Progenitor cell of endocrine pancreas (in vitro differentiated cells): Measurements from ENCODE around the gene L3MBTL4. TPM values are rescaled to one million over a fixed set of nuclear protein-coding genes. Genes with fewer than 3 reads are reported as not detected.

ENCODE experiments used
- DNase-seq: peaks from one replicate; pipeline ENCODE4 v3.0.0; 2021; ENCODE audit warnings: low spot score; ENCODE audit not compliant: unreplicated experiment
- H3K27ac Mint-ChIP-seq: 2 replicates; pipeline ENCODE4 v1.8.0; 2021; ENCODE audit warnings: mild to moderate bottlenecking, moderate library complexity, mixed read lengths
- H3K27me3 Mint-ChIP-seq: 2 replicates; pipeline ENCODE4 v1.8.0; 2021; ENCODE audit warnings: mixed read lengths
- H3K36me3 Mint-ChIP-seq: 2 replicates; pipeline ENCODE4 v1.8.0; 2022; ENCODE audit warnings: mixed read lengths; ENCODE audit not compliant: insufficient read depth
- H3K4me1 Mint-ChIP-seq: 2 replicates; pipeline ENCODE4 v1.8.0; 2021; ENCODE audit warnings: low read depth, mixed read lengths
- H3K4me3 Mint-ChIP-seq: 2 replicates; pipeline ENCODE4 v1.8.0; 2021; ENCODE audit warnings: low read depth, mild to moderate bottlenecking, moderate library complexity, mixed read lengths
- H3K9me3 Mint-ChIP-seq: 2 replicates; pipeline ENCODE4 v1.8.0; 2021; ENCODE audit warnings: low read depth, mixed read lengths
- total RNA-seq: library from RNA; stranded (reverse); gene quantifications from 2 replicates; pipeline ENCODE4 v1.2.1, GENCODE V29; 2021
- TF ChIP-seq, protein P1 (sequence below): fragments of 200-600 bp; sonication (generic); IDR thresholded peaks from one replicate; pipeline ENCODE4 v1.5.0; 2021; ENCODE audit warnings: antibody characterized with exemption, mild to moderate bottlenecking; ENCODE audit not compliant: unreplicated experiment

Gene L3MBTL4
- total RNA-seq, 1 donor from 2014 or later = 8.0 TPM

DNA sequence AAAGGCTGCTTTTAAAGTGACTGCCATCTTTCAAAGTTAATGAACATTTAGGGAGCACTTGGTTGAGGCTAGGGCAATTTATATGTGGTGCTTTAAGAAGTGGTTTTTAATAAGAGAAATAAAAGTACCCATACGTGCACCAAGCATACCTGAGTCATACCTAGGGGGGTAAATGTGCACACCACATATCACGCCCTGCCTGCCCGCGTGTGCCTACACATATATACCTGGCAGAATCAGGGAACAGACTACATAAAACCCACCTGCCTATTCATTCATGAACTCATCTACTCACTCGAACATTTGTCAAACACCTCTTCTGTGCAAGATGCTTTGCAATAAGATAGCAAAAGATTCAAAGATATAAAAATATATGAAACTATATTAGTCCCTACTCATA, 450.1 kb downstream of the L3MBTL4 start:
- TF ChIP-seq, protein P1, sequence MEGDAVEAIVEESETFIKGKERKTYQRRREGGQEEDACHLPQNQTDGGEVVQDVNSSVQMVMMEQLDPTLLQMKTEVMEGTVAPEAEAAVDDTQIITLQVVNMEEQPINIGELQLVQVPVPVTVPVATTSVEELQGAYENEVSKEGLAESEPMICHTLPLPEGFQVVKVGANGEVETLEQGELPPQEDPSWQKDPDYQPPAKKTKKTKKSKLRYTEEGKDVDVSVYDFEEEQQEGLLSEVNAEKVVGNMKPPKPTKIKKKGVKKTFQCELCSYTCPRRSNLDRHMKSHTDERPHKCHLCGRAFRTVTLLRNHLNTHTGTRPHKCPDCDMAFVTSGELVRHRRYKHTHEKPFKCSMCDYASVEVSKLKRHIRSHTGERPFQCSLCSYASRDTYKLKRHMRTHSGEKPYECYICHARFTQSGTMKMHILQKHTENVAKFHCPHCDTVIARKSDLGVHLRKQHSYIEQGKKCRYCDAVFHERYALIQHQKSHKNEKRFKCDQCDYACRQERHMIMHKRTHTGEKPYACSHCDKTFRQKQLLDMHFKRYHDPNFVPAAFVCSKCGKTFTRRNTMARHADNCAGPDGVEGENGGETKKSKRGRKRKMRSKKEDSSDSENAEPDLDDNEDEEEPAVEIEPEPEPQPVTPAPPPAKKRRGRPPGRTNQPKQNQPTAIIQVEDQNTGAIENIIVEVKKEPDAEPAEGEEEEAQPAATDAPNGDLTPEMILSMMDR = no peak
- no peak for DNase-seq
- no peak overlapping the region for H3K27ac Mint-ChIP-seq
- no peaks in the 10 kb centered on the region for H3K9me3 Mint-ChIP-seq
- no peak overlapping the region for H3K4me3 Mint-ChIP-seq
- peaks cover 2% of the 10 kb centered on the region for H3K4me1 Mint-ChIP-seq
- peaks cover 3% of the 10 kb centered on the region for H3K36me3 Mint-ChIP-seq
- peaks cover 5% of the 10 kb centered on the region for H3K27me3 Mint-ChIP-seq

DNA sequence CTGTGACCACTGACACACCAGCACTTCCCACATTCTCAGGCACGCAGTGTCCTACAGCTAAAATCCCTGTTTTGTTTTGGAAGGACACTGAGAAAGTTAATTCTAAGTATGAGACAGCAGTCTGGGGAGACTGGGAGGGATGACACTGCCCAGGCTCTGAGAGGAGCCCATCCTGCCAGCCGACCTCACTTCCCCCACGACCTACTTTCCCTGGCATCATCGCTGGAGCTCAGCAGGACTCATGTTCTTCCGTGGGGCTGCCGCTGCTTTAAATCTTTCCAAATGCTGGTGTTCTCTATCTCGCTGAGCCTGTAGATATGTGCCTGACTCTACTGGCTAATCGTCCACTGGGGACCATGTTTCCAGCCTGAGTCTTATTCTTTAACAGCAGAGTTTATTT, 450.6 kb downstream of the L3MBTL4 start:
- Mint-ChIP-seq H3K36me3 (peaks cover 3% of the 10 kb centered on the region), H3K27ac (no peak overlapping the region), H3K4me3 (no peak overlapping the region)

DNA sequence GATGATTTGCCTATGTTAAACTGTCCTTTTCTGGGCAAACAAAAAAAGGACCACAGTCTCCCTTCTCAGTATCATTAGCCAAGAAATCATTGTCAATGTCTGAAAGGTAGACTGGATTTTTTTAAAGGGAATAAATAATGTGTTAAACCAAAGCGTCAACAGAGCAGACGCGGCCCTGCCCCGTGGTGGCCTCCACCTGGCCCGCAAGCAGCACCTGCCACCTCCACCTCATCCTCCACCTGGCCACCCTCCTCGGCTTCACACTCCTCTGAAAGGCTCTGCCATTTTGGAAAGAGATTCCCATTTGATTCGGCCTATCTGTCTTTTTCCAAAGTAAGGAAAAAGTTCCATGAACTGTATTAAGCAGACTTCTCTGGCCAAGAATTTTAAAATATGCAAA, 451.4 kb downstream of the L3MBTL4 start:
- Mint-ChIP-seq H3K36me3 (peaks cover 3% of the 10 kb centered on the region), H3K4me1 (peaks cover 2% of the 10 kb centered on the region), H3K27ac (no peak overlapping the region), H3K27me3 (peaks cover 5% of the 10 kb centered on the region), H3K9me3 (no peaks in the 10 kb centered on the region), H3K4me3 (no peak overlapping the region)
- no peak for DNase-seq
- TF ChIP-seq, protein P1 = no peak

More for the DNA sequence above, 450.6 kb downstream of the L3MBTL4 start:
- no peak for DNase-seq
- Mint-ChIP-seq H3K9me3 (no peaks in the 10 kb centered on the region), H3K4me1 (peaks cover 2% of the 10 kb centered on the region), H3K27me3 (peaks cover 5% of the 10 kb centered on the region)
- TF ChIP-seq, protein P1 = no peak

DNA sequence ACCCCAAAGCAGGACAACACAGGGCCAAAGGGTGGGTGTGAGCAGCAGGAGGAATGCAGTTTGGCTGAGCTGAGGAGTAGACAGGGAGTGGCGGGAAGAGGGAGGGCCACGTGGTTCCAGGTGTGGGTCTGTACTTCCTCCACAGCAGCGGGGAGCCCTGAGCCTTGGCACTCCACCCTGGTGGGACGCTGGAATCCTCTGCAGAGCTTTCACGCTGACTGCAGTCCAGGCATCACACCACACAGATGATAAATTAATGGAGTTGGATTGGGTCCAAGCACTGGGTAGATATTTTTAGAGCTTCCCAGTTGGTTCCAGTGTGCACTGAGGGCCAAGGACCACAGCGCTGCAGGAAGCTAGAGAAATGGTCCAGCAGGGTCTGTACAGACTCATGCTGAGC, 452.3 kb downstream of the L3MBTL4 start:
- Mint-ChIP-seq H3K4me3 (no peak overlapping the region), H3K27ac (no peak overlapping the region), H3K27me3 (peaks cover 5% of the 10 kb centered on the region), H3K36me3 (peaks cover 3% of the 10 kb centered on the region), H3K4me1 (peaks cover 2% of the 10 kb centered on the region), H3K9me3 (no peaks in the 10 kb centered on the region)
- TF ChIP-seq, protein P1 = no peak
- no peak for DNase-seq

DNA sequence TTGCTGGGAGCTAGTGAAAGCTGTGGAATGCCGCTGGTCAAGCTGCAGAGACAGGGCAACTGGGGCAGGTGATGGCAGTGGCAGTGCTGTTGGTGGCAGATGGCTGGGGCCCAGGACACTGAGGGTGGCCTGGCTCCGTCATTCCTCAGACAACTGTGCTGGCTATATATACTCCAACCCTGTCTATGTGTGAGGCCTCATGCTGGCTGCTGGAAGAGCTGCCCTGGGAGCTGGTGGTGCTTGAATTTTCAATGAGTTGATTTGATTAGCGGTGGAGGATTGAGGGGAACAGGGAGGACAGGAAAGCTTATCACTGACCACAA, 452.9 kb downstream of the L3MBTL4 start:
- TF ChIP-seq, protein P1 = no peak
- no peak overlapping the region for H3K4me3 Mint-ChIP-seq
- peaks cover 5% of the 10 kb centered on the region for H3K27me3 Mint-ChIP-seq
- peaks cover 2% of the 10 kb centered on the region for H3K4me1 Mint-ChIP-seq
- no peaks in the 10 kb centered on the region for H3K9me3 Mint-ChIP-seq
- H3K27ac Mint-ChIP-seq = no peak overlapping the region
- H3K36me3 Mint-ChIP-seq = peaks cover 3% of the 10 kb centered on the region
- no peak for DNase-seq
